ENCODE results near the gene SAYSD1.

DNA sequence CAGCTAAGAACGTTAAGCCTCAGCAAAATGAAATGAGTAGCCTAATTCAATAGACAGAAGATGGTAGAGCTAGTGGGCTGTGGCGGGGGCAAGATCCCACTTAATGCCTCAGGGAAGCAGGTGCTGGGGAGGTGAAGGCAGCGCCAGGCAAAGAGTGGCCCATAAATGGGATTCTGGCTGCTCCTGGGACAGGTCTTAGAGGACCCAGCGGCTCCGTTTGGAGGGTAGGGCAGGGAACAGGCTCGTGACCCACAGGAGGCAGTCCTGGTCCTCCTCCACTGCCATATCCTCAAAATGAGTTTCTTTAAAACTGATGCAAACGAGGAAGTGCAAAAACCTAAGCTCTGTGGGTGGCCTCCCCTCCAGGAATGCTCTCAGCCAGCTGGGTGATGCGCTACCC lies 32.7 kb downstream of the SAYSD1 start:
- TF ChIP-seq, protein P1, sequence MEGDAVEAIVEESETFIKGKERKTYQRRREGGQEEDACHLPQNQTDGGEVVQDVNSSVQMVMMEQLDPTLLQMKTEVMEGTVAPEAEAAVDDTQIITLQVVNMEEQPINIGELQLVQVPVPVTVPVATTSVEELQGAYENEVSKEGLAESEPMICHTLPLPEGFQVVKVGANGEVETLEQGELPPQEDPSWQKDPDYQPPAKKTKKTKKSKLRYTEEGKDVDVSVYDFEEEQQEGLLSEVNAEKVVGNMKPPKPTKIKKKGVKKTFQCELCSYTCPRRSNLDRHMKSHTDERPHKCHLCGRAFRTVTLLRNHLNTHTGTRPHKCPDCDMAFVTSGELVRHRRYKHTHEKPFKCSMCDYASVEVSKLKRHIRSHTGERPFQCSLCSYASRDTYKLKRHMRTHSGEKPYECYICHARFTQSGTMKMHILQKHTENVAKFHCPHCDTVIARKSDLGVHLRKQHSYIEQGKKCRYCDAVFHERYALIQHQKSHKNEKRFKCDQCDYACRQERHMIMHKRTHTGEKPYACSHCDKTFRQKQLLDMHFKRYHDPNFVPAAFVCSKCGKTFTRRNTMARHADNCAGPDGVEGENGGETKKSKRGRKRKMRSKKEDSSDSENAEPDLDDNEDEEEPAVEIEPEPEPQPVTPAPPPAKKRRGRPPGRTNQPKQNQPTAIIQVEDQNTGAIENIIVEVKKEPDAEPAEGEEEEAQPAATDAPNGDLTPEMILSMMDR (IDR thresholded peaks at IDR 0.05; ENCODE audit: insufficient read depth, low read length), result no peak
- TF ChIP-seq GABPA (IDR thresholded peaks at IDR 0.05; ENCODE audit: low read depth), result no peak
